GM20000 (cell line): ENCODE results near the gene SPATA9.

ENCODE experiments used
- DNase-seq: peaks from one replicate; pipeline ENCODE4 v3.0.0; 2012; ENCODE audit warnings: low spot score
- CTCF ChIP-seq: IDR thresholded peaks from 2 replicates; pipeline ENCODE4 v1.5.1; 2012; ENCODE audit warnings: mild to moderate bottlenecking, control low read depth; ENCODE audit errors: extremely low read depth, missing control alignments

The SPATA9 gene

GRCh38 chr5:95631991-95632675, 50.7 kb downstream of the SPATA9 start:
- no peak for TF ChIP-seq CTCF
- peak; percentile 40 for DNase-seq

DNA sequence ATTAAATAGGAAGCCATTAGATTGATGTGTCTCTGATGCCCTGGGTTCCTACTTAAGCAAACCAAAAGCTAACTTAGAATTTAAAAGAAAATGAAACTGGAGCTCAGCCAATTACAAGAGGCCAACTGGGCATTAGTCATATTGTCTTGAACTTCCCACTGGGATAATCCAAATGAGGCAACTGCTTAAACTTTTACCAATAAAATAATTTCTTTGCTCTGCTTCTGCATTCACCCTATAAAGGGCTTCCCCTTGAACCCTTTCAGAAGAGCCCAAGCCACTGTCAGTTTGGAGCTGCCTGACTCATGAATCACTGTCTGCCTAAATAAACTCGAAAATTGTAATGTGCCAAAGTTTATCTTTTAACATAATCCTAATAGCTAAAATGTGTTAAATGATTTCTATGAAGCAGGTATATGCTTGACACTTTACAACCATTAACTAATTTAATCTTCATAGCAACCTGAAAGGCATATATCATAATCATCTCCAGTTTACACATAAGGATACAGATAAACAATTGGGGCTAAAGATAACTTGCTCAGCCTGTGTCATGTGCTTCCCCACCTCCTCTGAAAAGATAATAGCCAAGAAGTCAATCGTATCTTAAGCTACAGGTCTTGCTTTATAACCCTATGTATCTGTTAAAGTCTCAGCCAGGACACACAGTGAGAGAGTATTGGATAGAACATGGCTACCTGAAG, 51.4 kb downstream of the SPATA9 start:
- no peak for DNase-seq
- TF ChIP-seq CTCF: no peak

DNA sequence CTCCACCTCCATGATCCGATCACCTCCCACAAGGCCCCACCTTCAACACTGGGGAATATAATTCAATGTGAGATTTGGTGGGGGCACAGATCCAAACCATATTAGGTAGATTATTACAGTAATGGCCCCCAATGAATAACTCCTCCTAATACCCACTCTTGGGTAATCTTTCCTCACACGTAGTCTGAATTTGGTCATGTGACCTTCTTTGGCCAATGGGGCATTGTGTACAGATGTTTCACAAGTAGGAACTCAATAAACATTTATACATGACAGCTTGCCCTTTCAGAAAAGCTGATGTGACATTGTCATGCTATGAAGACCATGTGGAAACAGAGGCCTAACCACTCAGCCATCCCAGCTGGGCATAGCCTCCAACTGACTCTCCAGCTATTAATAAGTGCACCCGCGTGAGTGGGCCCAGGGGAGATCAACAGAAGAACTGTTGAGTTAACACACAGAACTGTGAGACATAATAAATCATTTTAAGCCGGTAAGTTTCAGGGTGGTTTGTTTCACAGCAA, 52.3 kb downstream of the SPATA9 start:
- no peak for TF ChIP-seq CTCF
- DNase-seq: no peak

- no peak for DNase-seq
- TF ChIP-seq CTCF: no peak
Measured at GRCh38 chr5:95628933-95629332, 53.9 kb downstream of the SPATA9 start.

DNA sequence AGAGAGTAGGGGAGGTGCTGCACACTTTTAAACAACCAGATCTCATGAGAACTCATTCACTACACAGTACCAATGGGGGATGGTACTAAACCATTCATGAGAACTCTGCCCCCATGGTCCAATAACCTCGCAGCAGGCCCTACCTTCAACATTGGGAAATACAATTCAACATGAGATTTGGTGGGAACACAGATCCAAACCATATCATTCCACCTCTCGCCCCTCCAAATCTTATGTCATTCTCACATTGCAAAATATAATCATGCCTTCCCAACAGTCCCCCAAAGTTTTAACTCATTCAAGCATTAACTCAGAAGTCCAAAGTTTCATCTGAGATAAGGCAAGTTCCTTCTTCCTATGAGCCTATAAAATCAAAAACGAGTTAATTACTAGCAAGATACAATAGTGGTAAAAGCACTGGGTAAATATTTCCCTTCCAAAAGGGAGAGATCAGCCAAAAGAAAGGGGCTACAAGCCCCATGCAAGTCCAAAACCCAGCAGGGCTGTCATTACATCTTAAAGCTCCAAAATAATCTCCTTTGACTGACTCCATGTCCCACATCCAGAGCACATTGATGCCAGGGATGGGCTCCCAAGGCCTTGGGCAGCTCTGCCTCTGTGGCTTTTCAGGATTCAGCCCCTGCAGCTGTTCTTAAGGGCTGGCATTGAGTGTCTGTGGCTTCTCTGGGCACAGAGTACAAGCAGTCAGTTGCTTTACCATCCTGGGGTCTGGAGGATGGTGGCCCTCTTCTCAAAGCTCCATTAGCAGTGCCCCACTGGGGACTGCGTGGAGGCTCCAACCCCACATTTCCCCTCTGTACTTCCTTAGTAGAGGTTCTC, 54.6 kb downstream of the SPATA9 start:
- TF ChIP-seq CTCF: no peak

GRCh38 chr5:95626701-95627100, 56.1 kb downstream of the SPATA9 start:
- no peak for TF ChIP-seq CTCF
- DNase-seq: no peak

More for the DNA sequence above, 54.6 kb downstream of the SPATA9 start:
- DNase-seq: no peak
